ENCODE results near the gene CDCA4.

CDCA4 gene

DNA sequence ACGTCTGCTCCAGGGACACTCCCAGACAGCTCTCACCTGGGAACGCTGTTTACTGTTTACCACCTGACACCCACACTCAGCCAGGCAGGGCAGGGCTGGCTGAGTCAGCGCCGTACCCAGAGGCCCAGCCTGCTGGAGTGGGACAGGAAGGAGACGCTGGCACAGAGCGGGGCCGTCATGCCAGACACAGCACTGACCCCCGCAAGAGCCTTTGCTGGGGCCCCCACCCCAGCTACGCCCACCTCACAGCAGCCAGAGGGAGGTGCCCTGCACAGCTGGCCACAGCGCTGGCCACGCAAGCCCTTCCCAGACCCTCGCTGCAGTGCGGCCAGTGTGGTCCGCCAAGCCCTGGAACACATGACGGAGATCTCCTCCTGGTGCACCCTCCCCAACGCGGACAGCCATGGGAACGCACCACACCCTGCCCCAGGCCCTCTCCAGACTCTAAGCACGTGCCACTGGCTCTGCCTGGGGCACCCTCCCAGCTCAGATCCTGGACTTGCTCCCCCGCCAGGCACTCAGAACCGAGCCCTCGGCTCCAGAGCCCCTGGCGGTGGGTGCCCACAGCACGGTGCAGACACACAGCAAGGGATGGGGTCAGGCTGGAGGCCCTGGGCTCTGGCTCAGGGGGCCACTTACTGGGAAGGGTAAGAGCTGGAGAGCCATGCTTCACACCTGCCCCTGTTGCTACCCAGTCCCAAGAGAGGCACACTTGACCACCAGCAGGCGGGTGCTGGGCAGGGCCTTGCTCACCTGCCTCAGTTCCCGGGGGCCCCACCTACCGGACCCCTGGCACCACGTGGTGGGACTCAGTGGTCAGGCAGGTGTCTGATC is 48.4 kb downstream of the CDCA4 start:
- H3K27me3 ChIP-seq (ENCODE audit: control insufficient read depth, insufficient read depth, low read length) = peaks cover 12% of the 10 kb centered on the region
- no peaks in the 10 kb centered on the region for H3K9me3 ChIP-seq (ENCODE audit: control insufficient read depth, insufficient read depth, low read length)
- H3K36me3 ChIP-seq (ENCODE audit: control insufficient read depth, insufficient read depth, low read length) = no peaks in the 10 kb centered on the region
- H3K9ac ChIP-seq (ENCODE audit: low read depth, low read length) = peak overlapping the region; percentile 12
- H3K4me3 ChIP-seq (ENCODE audit: low read depth, low read length) = no peak overlapping the region
- peaks cover 4% of the 10 kb centered on the region for H3K4me1 ChIP-seq (ENCODE audit: control insufficient read depth, insufficient read depth, low read length)

DNA sequence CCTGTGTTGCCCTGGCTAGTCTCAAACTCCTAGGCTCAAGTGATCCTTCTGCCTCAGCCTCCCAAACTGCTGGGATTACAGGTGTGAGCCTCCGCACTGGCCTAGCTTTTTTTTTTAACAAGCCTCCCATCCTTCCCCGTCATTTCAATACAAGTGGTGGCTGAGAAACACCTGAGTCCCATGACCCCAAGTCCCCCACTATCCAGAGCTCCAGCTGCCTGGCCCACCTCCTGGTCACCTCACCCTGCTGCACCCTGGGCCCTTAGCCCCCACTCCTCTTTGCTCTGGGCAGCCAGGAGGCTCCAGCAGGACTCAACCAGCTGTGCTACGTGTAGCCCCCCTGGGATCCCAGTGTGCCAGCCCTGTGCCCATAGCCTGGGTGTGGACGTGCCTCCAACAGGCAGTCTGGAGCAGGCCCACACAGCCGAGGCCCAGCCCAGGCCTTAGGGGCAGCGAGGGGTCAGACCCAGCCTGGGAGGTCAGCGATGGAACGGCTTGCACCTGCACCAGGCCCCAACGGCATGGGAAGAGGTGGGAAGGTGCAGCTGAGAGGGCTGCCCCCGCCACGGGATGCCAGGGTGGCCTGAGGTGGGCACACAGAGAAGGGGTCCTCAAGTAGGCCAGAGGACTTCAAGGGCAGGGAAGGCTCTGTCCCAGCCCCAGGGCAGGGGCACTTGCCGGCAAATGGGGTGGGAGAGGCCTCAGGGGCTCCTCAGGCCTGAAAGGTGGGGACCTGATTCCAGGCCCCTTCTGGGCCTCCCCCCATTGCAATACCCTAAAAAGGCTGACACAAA is 49.2 kb downstream of the CDCA4 start:
- H3K9ac ChIP-seq (ENCODE audit: low read depth, low read length) = no peak overlapping the region
- H3K4me3 ChIP-seq (ENCODE audit: low read depth, low read length) = no peak overlapping the region

DNA sequence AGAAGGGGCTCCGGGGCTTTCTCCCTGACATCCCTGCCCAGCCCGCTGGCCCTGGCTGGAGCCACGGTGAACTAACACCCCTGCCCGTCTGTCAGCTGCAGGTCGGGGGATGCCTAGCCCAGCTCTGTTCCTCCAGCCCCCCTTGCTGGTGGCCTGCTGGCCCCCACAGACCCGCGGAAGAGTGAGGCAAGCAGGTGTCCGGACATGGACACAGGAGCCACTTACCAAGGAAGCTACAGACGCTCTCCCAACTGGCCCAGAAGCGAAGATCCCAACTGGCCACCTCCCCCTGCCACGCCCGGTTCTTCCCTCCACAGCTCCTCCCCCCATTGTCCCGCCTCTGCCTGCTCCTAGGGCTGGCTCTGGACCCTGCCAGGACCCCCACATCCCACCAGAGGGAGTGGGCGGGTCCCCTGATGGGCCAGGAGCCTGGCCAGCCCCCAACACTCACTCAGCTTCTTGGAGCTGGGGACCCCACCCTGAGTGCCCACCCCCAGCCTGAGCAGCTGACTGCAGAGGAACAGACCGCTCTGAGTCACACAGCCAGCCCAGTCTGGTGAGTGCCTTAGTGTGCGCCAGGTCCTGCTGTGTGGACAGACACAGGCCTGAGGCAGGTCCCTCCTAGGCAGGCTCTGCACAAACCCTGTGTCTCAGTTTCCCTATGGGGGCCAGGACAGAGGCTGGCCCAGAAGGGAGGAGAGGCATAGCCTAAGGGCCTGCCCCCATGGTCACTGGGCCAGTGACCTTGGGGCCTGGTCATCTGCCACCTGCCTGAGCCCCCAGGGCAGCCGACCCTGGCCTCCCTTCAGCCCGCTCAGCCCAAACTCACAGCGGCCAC is 50.4 kb downstream of the CDCA4 start:
- Histone ChIP-seq H3K4me1 (ENCODE audit: control insufficient read depth, insufficient read depth, low read length) (peaks cover 7% of the 10 kb centered on the region), H3K27me3 (ENCODE audit: control insufficient read depth, insufficient read depth, low read length) (no peaks in the 10 kb centered on the region), H3K9me3 (ENCODE audit: control insufficient read depth, insufficient read depth, low read length) (no peaks in the 10 kb centered on the region), H3K36me3 (ENCODE audit: control insufficient read depth, insufficient read depth, low read length) (no peaks in the 10 kb centered on the region), H3K9ac (ENCODE audit: low read depth, low read length) (no peak overlapping the region), H3K4me3 (ENCODE audit: low read depth, low read length) (no peak overlapping the region)

More for the DNA sequence above, 49.2 kb downstream of the CDCA4 start:
- H3K36me3 ChIP-seq (ENCODE audit: control insufficient read depth, insufficient read depth, low read length) = no peaks in the 10 kb centered on the region
- peaks cover 3% of the 10 kb centered on the region for H3K27me3 ChIP-seq (ENCODE audit: control insufficient read depth, insufficient read depth, low read length)
- H3K9me3 ChIP-seq (ENCODE audit: control insufficient read depth, insufficient read depth, low read length) = no peaks in the 10 kb centered on the region
- H3K4me1 ChIP-seq (ENCODE audit: control insufficient read depth, insufficient read depth, low read length) = peaks cover 7% of the 10 kb centered on the region

DNA sequence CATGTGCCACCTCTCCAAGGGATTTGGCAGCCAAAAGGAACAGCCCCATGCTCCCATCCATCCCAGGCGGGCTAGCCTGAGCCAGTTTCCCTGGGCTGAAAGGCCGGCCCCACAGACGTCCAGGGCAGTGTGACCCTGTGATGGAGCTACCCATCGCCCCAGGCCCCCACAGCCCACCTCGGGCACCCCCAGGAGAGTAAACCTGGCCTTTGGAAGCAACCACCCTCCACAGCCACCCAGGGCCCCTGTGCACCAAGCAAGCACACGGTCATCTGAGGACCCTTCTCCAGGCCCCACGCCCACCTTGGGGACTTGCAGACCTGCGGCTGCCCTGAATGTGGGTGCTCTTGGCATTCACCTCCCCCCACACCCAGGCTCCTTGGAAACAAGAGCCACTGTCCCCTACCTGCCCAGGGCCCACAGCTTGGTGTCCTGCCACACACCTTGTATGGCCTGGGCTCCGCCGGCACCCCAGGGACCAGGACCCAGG is 51.1 kb downstream of the CDCA4 start:
- Histone ChIP-seq H3K9ac (ENCODE audit: low read depth, low read length) (no peak overlapping the region), H3K27me3 (ENCODE audit: control insufficient read depth, insufficient read depth, low read length) (no peaks in the 10 kb centered on the region), H3K9me3 (ENCODE audit: control insufficient read depth, insufficient read depth, low read length) (no peaks in the 10 kb centered on the region), H3K4me1 (ENCODE audit: control insufficient read depth, insufficient read depth, low read length) (peaks cover 7% of the 10 kb centered on the region), H3K36me3 (ENCODE audit: control insufficient read depth, insufficient read depth, low read length) (no peaks in the 10 kb centered on the region), H3K4me3 (ENCODE audit: low read depth, low read length) (no peak overlapping the region)

DNA sequence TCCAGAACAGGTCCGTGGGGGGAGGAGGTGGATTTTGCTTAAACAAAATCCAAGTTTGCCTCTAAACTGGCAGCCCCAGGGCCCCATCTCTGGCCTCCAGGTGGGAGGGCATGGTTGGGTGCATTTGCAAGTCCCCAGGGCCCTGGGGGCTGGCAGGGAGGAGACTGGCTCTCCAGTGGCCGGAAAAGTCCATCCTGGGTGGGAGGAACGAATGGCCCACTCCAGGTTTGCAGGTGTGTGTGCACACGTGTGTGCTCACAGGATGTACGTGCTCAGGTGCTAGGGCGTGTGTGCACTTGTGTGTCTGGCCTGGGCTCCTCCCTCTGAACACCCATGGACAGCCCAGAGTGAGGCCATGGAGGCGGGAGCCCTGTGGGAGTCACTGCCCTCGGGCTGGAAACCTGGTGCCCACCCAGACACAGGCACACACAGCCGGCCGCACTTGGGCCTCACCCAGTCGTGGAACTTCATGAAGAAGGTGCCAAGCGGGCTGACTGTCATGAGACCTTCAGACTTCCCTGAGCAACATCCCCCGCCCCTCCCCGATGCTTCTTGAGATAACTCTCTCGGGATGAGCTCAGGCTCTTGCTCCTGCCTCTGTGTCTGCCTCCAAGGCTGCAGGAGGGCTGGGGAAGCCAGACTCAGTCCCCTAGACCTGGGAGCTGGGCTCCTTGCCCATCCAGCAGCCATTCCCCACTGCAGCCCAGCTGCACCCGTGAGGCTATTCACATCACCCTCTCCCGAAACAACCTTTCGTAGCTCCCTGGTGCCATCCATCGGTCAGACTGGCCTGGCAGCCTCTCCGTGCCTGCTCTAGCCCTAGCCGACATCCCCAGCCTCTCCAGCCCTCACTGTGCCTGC is 52.1 kb downstream of the CDCA4 start:
- H3K4me1 ChIP-seq (ENCODE audit: control insufficient read depth, insufficient read depth, low read length) = peaks cover 7% of the 10 kb centered on the region
- no peaks in the 10 kb centered on the region for H3K27me3 ChIP-seq (ENCODE audit: control insufficient read depth, insufficient read depth, low read length)
- H3K4me3 ChIP-seq (ENCODE audit: low read depth, low read length) = no peak overlapping the region
- H3K9me3 ChIP-seq (ENCODE audit: control insufficient read depth, insufficient read depth, low read length) = no peaks in the 10 kb centered on the region
- H3K36me3 ChIP-seq (ENCODE audit: control insufficient read depth, insufficient read depth, low read length) = no peaks in the 10 kb centered on the region
- no peak overlapping the region for H3K9ac ChIP-seq (ENCODE audit: low read depth, low read length)

DNA sequence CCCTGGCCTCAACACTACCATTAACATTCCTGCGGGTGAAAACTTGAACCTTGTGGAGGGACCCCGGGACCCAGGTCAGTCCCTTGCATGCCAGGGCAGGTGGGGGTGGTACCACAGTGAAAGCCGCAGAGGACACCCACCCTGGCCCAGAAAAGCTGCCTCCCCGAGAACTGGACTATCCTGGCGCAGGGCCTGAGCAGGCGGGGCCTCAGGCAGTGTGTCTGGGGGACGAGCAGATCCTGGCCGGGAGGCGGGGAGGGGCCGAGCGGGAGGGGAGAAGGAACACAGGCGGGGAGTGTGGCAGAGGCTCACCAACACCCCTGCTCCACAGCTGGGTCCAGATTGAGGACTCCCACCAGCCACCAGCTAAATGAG is 52.7 kb downstream of the CDCA4 start:
- no peaks in the 10 kb centered on the region for H3K36me3 ChIP-seq (ENCODE audit: control insufficient read depth, insufficient read depth, low read length)
- no peaks in the 10 kb centered on the region for H3K27me3 ChIP-seq (ENCODE audit: control insufficient read depth, insufficient read depth, low read length)
- H3K4me3 ChIP-seq (ENCODE audit: low read depth, low read length) = peak overlapping the region; percentile 41
- no peak overlapping the region for H3K9ac ChIP-seq (ENCODE audit: low read depth, low read length)
- H3K4me1 ChIP-seq (ENCODE audit: control insufficient read depth, insufficient read depth, low read length) = peaks cover 7% of the 10 kb centered on the region
- no peaks in the 10 kb centered on the region for H3K9me3 ChIP-seq (ENCODE audit: control insufficient read depth, insufficient read depth, low read length)

DNA sequence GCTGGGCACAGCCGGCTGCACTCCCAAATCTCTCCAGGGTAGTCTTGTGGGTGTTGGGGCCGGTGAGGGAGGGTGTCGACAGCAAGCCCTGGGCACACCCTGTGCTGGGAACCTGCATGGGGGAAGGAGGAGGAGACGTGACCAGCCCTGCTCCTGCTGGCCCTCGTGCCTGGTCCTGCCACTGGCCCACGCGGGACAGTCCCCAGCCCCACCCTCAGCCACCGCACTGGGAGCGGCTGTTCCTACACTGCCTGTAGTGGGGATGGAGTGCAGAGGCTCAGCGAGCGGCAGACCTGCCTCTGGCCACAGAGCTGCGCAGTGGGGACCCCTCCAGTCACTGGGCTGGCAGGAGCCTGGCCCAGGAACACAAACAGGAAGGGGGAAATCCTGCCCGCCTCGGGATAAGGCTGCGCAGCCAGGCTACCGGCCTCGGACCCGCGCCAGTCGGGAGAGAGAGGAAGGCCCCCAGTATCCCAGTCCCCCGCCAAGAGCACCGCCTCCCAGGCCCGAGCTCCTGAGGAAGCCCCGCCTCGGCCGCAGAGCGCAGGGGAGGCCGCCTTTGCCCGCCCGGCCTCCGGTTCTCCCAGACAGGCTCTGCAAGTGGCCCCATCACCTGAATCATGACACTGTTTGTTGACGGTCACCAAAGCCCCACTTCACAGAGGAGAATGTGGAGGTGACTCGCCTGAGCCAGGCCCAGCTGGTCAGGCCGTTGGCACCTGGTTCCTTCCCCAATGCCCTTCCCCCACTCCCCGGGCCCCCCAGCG is 53.3 kb downstream of the CDCA4 start:
- Histone ChIP-seq H3K4me1 (ENCODE audit: control insufficient read depth, insufficient read depth, low read length) (peaks cover 7% of the 10 kb centered on the region), H3K36me3 (ENCODE audit: control insufficient read depth, insufficient read depth, low read length) (no peaks in the 10 kb centered on the region), H3K9ac (ENCODE audit: low read depth, low read length) (no peak overlapping the region), H3K4me3 (ENCODE audit: low read depth, low read length) (peak overlapping the region; percentile 41), H3K9me3 (ENCODE audit: control insufficient read depth, insufficient read depth, low read length) (no peaks in the 10 kb centered on the region), H3K27me3 (ENCODE audit: control insufficient read depth, insufficient read depth, low read length) (no peaks in the 10 kb centered on the region)

DNA sequence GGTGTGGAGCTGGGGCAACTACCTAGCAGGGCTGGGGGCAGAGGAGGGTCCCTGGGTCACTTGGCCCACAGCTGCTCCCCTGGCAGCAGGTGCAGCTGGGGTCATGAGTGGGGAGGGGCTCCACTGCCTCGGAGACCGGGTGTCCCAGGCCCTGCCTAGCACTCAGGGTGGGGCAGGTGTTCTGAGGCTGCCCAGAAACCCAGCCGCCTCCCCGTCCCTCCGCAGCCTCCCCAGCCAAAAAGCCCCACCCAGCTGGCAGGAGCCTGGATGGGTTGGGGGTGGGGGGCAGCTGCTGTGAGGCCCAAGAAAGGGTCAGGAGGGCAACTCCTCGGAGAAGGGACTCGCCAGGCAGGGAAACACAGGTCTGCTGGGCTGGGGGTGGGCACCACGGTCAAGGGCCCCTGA is 53.9 kb downstream of the CDCA4 start:
- no peak overlapping the region for H3K9ac ChIP-seq (ENCODE audit: low read depth, low read length)
- peaks cover 7% of the 10 kb centered on the region for H3K4me1 ChIP-seq (ENCODE audit: control insufficient read depth, insufficient read depth, low read length)
- no peaks in the 10 kb centered on the region for H3K27me3 ChIP-seq (ENCODE audit: control insufficient read depth, insufficient read depth, low read length)
- H3K4me3 ChIP-seq (ENCODE audit: low read depth, low read length) = no peak overlapping the region
- no peaks in the 10 kb centered on the region for H3K9me3 ChIP-seq (ENCODE audit: control insufficient read depth, insufficient read depth, low read length)
- H3K36me3 ChIP-seq (ENCODE audit: control insufficient read depth, insufficient read depth, low read length) = no peaks in the 10 kb centered on the region

DNA sequence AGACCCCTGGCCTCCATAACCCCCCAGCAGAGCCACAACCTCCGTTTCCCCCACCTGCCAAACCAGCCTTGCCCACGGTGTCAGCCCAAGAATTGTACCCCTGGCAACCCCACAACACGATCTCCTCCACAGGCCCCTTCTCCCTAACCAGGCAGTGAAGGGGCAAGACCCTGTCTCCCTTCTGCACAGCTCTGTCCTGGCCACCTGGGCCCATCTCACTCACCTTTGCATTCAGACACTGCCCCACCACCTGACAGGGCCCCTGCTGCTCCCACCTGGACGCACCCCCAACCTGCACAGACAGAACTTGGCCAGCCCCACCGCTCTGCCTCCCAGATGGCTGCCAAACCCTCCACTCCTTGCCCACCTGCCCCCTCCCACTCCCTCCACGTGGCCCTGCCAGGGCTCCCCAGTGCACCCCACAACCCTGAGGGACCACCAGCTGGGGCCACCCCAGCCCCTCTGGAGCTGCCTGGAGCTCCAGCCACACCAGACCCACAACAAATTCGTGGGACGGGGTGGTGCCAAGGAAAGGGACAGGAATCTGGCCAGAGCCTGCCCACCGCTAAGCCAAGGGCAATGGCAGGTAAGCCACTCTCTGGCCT is 54.5 kb downstream of the CDCA4 start:
- H3K4me3 ChIP-seq (ENCODE audit: low read depth, low read length) = no peak overlapping the region
- no peaks in the 10 kb centered on the region for H3K27me3 ChIP-seq (ENCODE audit: control insufficient read depth, insufficient read depth, low read length)
- H3K9me3 ChIP-seq (ENCODE audit: control insufficient read depth, insufficient read depth, low read length) = no peaks in the 10 kb centered on the region
- peaks cover 7% of the 10 kb centered on the region for H3K4me1 ChIP-seq (ENCODE audit: control insufficient read depth, insufficient read depth, low read length)
- no peaks in the 10 kb centered on the region for H3K36me3 ChIP-seq (ENCODE audit: control insufficient read depth, insufficient read depth, low read length)
- no peak overlapping the region for H3K9ac ChIP-seq (ENCODE audit: low read depth, low read length)

DNA sequence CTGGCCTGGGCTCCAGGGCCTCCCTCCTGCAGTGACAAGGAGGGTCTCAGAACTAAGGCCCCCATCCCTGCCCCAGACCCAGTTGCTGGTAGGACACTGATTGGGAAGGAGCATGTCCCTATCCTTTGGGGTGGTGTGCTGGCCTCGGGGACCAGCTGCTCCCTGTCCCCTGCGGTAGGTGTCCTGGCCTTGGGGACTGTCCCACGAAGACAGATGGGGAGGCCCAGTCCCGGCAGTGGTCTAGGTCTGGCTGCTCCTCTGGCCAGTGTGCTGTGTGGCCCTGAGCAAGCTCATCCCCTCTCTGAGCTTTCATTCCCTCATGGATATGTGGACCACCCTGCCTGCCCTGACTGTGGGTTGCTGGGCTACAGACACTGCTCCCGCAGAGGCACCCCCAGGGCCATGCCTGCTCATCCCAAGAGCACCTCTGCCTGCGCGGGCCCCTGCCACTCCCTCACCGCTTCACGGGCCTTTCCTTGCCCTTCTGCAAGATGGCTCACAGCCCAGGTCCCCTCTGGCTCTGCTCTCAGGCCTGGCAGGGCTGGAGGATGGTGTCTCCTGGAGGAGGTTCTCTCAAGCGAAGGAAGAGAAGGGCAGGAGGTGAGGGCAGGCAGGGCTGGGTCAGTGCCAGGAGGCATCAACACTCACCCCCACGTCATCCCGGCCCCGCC is 55.2 kb downstream of the CDCA4 start:
- Histone ChIP-seq H3K9ac (ENCODE audit: low read depth, low read length) (no peak overlapping the region), H3K36me3 (ENCODE audit: control insufficient read depth, insufficient read depth, low read length) (no peaks in the 10 kb centered on the region), H3K4me3 (ENCODE audit: low read depth, low read length) (no peak overlapping the region), H3K4me1 (ENCODE audit: control insufficient read depth, insufficient read depth, low read length) (peaks cover 7% of the 10 kb centered on the region), H3K9me3 (ENCODE audit: control insufficient read depth, insufficient read depth, low read length) (no peaks in the 10 kb centered on the region), H3K27me3 (ENCODE audit: control insufficient read depth, insufficient read depth, low read length) (no peaks in the 10 kb centered on the region)

Data from iPS-15b (cell line).